ENCODE measurements around the gene CTNNA3. TPM values are rescaled to one million over a fixed set of nuclear protein-coding genes. Genes with fewer than 3 reads are reported as not detected.

Gene CTNNA3
- total RNA-seq, 1 donor, result not detected

DNA sequence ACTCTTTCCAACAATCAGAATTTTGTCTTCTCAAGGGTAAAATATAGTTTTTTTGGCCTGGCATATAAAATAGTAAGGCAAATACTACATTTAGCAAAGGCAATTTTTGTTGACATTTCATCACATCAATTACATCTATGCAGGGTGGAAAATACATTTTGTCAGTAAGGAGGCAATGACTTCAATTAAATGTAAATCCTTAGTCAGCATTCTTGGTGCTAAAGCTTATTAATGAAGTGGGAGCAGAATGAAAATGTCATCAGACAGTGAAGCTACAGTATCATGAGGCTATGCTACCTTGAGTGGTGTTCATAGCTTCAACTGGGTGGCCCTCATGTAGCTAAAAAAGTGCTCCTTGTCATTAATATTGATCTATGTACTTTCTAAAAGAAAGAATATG, 761.3 kb downstream of the CTNNA3 start:
- no peaks in the 10 kb centered on the region for H3K36me3 ChIP-seq (ENCODE audit: insufficient read depth, low read length)
- TF ChIP-seq, protein P1, sequence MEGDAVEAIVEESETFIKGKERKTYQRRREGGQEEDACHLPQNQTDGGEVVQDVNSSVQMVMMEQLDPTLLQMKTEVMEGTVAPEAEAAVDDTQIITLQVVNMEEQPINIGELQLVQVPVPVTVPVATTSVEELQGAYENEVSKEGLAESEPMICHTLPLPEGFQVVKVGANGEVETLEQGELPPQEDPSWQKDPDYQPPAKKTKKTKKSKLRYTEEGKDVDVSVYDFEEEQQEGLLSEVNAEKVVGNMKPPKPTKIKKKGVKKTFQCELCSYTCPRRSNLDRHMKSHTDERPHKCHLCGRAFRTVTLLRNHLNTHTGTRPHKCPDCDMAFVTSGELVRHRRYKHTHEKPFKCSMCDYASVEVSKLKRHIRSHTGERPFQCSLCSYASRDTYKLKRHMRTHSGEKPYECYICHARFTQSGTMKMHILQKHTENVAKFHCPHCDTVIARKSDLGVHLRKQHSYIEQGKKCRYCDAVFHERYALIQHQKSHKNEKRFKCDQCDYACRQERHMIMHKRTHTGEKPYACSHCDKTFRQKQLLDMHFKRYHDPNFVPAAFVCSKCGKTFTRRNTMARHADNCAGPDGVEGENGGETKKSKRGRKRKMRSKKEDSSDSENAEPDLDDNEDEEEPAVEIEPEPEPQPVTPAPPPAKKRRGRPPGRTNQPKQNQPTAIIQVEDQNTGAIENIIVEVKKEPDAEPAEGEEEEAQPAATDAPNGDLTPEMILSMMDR (IDR thresholded peaks at IDR 0.05; ENCODE audit: extremely low read depth, low read depth, low read length), result no peak
- H3K4me2 ChIP-seq (ENCODE audit: insufficient read depth, low read length), result no peak overlapping the region
- no peak overlapping the region for H2AFZ ChIP-seq (ENCODE audit: low read length)
- H3K79me2 ChIP-seq (ENCODE audit: insufficient read depth, low read length), result no peaks in the 10 kb centered on the region
- no peak overlapping the region for H3K27ac ChIP-seq (ENCODE audit: low read depth, low read length)
- DNase-seq (ENCODE audit: insufficient read length, low spot score, missing footprints), result no peak
- H3K9me3 ChIP-seq (ENCODE audit: low read depth, low read length), result no peaks in the 10 kb centered on the region
- H4K20me1 ChIP-seq (ENCODE audit: insufficient read depth, low read length), result no peaks in the 10 kb centered on the region
- no peaks in the 10 kb centered on the region for H3K4me1 ChIP-seq (ENCODE audit: insufficient read depth, low read length)
- H3K4me3 ChIP-seq (ENCODE audit: insufficient read depth, low read length), result no peak overlapping the region
- no peaks in the 10 kb centered on the region for H3K27me3 ChIP-seq (ENCODE audit: insufficient read depth, low read length)

DNA sequence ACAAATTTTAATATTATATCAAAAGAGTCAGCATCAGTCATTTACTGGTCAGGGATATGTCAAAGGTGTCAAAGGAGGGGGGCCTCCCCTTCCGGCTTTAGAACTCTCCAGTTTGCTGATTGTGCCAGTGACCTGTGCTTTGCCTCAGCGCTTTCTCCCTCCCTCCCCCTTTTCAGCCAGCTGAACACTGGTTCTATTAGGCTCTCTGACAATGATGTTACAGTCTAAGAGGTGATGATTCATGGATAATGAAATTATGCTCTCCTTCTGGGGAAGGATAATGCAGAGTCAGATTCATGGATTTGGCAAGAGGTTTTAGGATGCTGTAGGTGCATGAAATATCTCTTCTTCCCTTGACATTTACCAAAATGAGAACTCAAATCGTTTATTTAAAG, 764.0 kb downstream of the CTNNA3 start:
- TF ChIP-seq, protein P1 (IDR thresholded peaks at IDR 0.05; ENCODE audit: extremely low read depth, low read depth, low read length), result no peak
- no peaks in the 10 kb centered on the region for H3K9me3 ChIP-seq (ENCODE audit: low read depth, low read length)
- no peak overlapping the region for H3K4me2 ChIP-seq (ENCODE audit: insufficient read depth, low read length)
- no peak for DNase-seq (ENCODE audit: insufficient read length, low spot score, missing footprints)
- H2AFZ ChIP-seq (ENCODE audit: low read length), result no peak overlapping the region
- H3K27ac ChIP-seq (ENCODE audit: low read depth, low read length), result no peak overlapping the region
- no peaks in the 10 kb centered on the region for H3K36me3 ChIP-seq (ENCODE audit: insufficient read depth, low read length)
- peaks cover 10% of the 10 kb centered on the region for H3K27me3 ChIP-seq (ENCODE audit: insufficient read depth, low read length)
- no peak overlapping the region for H3K4me3 ChIP-seq (ENCODE audit: insufficient read depth, low read length)
- H4K20me1 ChIP-seq (ENCODE audit: insufficient read depth, low read length), result no peaks in the 10 kb centered on the region
- no peaks in the 10 kb centered on the region for H3K79me2 ChIP-seq (ENCODE audit: insufficient read depth, low read length)
- no peaks in the 10 kb centered on the region for H3K4me1 ChIP-seq (ENCODE audit: insufficient read depth, low read length)

DNA sequence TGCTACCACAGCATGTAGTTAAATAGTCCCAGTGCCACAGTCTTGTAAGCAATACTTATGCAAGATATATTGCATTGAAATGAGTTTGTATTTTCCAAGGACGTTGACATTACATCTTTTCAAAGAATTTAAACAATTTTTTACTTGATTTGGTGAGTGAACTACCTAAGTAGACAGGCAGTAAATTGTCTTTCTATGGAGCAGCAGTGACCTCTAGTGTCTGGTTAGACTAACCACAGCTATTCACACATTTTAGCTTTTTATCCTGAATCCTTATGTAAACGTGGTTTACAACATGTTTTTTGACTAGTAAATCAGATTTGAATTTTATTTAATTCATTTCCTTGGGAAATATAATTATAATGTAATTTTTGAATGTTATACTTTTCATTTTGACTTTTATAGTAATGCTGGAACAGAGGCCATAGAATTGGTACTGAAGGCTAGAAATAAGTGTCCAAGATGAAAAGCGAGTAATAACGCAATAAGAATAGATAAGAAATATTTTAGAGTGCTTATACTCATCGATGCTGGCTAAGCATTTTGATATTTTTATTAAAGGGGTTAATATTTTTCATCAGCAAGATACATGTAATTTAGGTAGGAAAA, 764.6 kb downstream of the CTNNA3 start:
- Histone ChIP-seq H3K36me3 (ENCODE audit: insufficient read depth, low read length) (no peaks in the 10 kb centered on the region), H3K4me3 (ENCODE audit: insufficient read depth, low read length) (no peak overlapping the region), H2AFZ (ENCODE audit: low read length) (no peak overlapping the region), H3K4me1 (ENCODE audit: insufficient read depth, low read length) (no peaks in the 10 kb centered on the region), H3K79me2 (ENCODE audit: insufficient read depth, low read length) (no peaks in the 10 kb centered on the region), H3K9me3 (ENCODE audit: low read depth, low read length) (no peaks in the 10 kb centered on the region), H3K27ac (ENCODE audit: low read depth, low read length) (no peak overlapping the region), H3K27me3 (ENCODE audit: insufficient read depth, low read length) (peaks cover 10% of the 10 kb centered on the region), H3K4me2 (ENCODE audit: insufficient read depth, low read length) (no peak overlapping the region), H4K20me1 (ENCODE audit: insufficient read depth, low read length) (no peaks in the 10 kb centered on the region)
- peak; percentile 21 for DNase-seq (ENCODE audit: insufficient read length, low spot score, missing footprints)
- TF ChIP-seq, protein P1 (IDR thresholded peaks at IDR 0.05; ENCODE audit: extremely low read depth, low read depth, low read length), result peak; percentile 76

DNA sequence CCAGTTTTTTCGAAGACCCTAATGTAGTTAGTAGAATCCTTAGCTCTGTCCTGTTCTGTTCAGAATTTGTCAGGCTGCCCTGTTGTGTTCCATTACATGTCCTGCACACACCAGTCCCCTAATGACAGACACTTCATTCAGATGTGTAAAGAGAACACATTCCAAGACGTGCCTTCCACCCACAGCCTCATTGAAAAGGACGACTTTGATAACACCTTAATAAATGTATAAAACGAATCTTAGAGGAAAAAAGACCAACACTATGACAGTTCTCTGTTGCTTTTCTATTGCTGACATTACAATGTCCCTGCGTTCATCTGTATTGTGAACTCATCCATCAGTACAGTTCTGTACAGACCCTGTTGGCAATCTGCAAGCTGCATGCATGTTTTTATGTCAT, 766.6 kb downstream of the CTNNA3 start:
- Histone ChIP-seq H3K79me2 (ENCODE audit: insufficient read depth, low read length) (no peaks in the 10 kb centered on the region), H3K27ac (ENCODE audit: low read depth, low read length) (no peak overlapping the region), H3K4me1 (ENCODE audit: insufficient read depth, low read length) (no peaks in the 10 kb centered on the region), H2AFZ (ENCODE audit: low read length) (no peak overlapping the region), H3K4me2 (ENCODE audit: insufficient read depth, low read length) (no peak overlapping the region), H4K20me1 (ENCODE audit: insufficient read depth, low read length) (no peaks in the 10 kb centered on the region), H3K9me3 (ENCODE audit: low read depth, low read length) (no peaks in the 10 kb centered on the region), H3K27me3 (ENCODE audit: insufficient read depth, low read length) (peaks cover 10% of the 10 kb centered on the region), H3K36me3 (ENCODE audit: insufficient read depth, low read length) (no peaks in the 10 kb centered on the region), H3K4me3 (ENCODE audit: insufficient read depth, low read length) (no peak overlapping the region)
- TF ChIP-seq, protein P1 (IDR thresholded peaks at IDR 0.05; ENCODE audit: extremely low read depth, low read depth, low read length), result no peak
- DNase-seq (ENCODE audit: insufficient read length, low spot score, missing footprints), result no peak

Measured in osteoblast (primary cell).